ENCODE data around the gene FAM81A. TPM values are rescaled to one million over a fixed set of nuclear protein-coding genes. Genes with fewer than 3 reads are reported as not detected.

The FAM81A gene
- total and polyA plus RNA-seq, 9 donors, result 0.35 to 5.1 (median 0.85) TPM

DNA sequence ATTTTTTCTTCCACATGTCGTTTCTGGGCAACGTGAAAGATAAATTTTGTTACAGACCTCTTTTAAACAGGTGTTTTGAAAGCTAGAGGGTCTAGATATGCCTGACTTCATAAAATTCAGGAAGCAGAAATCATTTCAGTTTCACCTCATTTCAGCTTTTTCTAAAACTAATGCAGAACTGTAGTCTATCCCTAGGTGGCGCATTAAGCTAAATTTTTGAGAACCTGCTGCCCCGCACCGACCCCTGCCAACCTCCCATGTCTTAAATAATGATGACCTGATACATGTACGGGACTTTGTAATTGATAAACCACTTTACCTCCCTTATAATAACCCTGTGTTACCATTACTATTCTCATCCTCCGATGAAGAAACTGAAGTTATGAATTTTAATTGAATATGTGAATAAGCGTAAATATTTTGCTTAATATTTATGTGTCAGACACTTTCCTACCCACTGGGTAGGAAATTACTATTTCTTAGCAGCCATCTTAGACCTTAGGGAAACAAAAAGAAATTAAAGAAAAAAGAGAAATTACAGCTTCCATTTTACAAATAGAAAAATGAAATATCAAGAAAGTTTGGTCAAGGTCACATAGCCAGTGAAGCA lies 94.9 kb downstream of the FAM81A start:
- TF ChIP-seq CTCF (IDR thresholded peaks at IDR 0.05), result peak; percentile 40 to 62 (median 41)
- TF ChIP-seq EP300 (IDR thresholded peaks at IDR 0.05), result no peak
- Histone ChIP-seq H3K36me3 (no peaks in the 10 kb centered on the region), H3K4me1 (ENCODE audit: insufficient read depth) (no peaks in the 10 kb centered on the region), H3K4me3 (no peak overlapping the region), H3K27me3 (no peaks in the 10 kb centered on the region), H3K27ac (no peak overlapping the region), H3K9me3 (no peaks in the 10 kb centered on the region)
- intact Hi-C loops (cut with DNase I), result loop anchor here in 1 of 4 donors (10.0 kb wide), 1 partner anchor 102 kb away; no protein-coding TSS in a partner anchor
- peak in 3 of 5 donors; percentile 24 to 36 (median 31) for DNase-seq
- WGBS, 3 donors, result 12 to 17% (median 14%) methylated on average over 8 of the region's 8 CpGs

- Histone ChIP-seq H3K4me1 (ENCODE audit: insufficient read depth) (no peaks in the 10 kb centered on the region), H3K9me3 (no peaks in the 10 kb centered on the region), H3K27ac (no peak overlapping the region), H3K4me3 (no peak overlapping the region), H3K36me3 (no peaks in the 10 kb centered on the region), H3K27me3 (no peaks in the 10 kb centered on the region)
- WGBS, 3 donors, result 87 to 92% (median 91%) methylated on average over 6 of the region's 6 CpGs
- no peak for DNase-seq
- TF ChIP-seq EP300 (IDR thresholded peaks at IDR 0.05) (no peak), POLR2A (IDR thresholded peaks at IDR 0.05) (no peak), CTCF (IDR thresholded peaks at IDR 0.05) (no peak)
- intact Hi-C loops (cut with DNase I), result loop anchor here in 2 of 4 donors (5.0 to 10.0 kb wide), 2 partner anchors 98 to 101 kb away; no protein-coding TSS in a partner anchor
Measured at GRCh38 chr15:59536553-59536952, 98.6 kb downstream of the FAM81A start.

DNA sequence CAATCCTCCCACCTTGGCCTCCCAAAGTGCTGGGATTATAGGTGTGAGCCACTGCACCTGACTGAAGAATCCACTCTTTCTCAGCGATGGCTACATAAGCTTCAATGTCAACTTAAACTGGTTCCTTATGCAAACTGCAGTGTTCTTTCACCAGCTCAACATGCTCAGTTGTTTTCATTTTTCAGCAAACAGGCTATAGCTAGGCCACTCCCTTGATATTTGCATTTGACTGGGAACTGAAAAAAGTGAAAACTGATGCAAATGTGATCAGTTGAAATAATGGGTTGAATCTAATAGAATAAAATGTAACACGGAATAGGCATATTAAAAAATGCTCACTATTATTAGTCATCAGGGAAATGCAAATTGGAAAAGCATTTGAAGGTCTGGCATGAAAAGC lies 99.4 kb downstream of the FAM81A start:
- Histone ChIP-seq H3K27me3 (no peaks in the 10 kb centered on the region), H3K4me1 (ENCODE audit: insufficient read depth) (no peaks in the 10 kb centered on the region), H3K27ac (no peak overlapping the region), H3K9me3 (no peaks in the 10 kb centered on the region), H3K36me3 (no peaks in the 10 kb centered on the region), H3K4me3 (no peak overlapping the region)
- 60 to 69% (median 69%) methylated on average over 2 of the region's 2 CpGs for WGBS, 3 donors
- intact Hi-C loops (cut with DNase I), result loop anchor here in 2 of 4 donors (5.0 to 10.0 kb wide), 2 partner anchors 97 to 100 kb away; no protein-coding TSS in a partner anchor
- DNase-seq, result no peak
- TF ChIP-seq POLR2A (IDR thresholded peaks at IDR 0.05) (no peak), EP300 (IDR thresholded peaks at IDR 0.05) (no peak), CTCF (IDR thresholded peaks at IDR 0.05) (no peak)

DNA sequence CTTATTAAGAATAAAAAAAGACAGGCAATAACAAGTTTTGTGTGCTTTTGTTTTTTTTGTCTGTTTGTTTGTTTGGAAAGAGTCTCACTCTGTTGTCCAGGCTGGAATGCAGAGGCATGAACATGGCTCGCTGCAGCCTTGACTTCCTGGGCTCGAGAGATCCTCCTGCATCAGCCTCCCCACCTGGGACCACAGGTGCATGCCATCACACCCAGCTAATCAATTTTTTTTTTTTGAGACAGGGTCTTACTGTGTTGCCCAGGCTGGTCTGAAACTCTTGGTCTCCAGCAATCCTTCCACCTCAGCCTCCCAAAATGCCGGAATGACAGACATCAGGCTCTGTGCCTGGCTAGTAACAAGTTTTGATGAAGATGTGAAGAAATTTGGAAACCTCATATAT lies 100.5 kb downstream of the FAM81A start:
- Histone ChIP-seq H3K4me1 (ENCODE audit: insufficient read depth) (no peaks in the 10 kb centered on the region), H3K4me3 (no peak overlapping the region), H3K36me3 (no peaks in the 10 kb centered on the region), H3K9me3 (no peaks in the 10 kb centered on the region), H3K27ac (no peak overlapping the region), H3K27me3 (no peaks in the 10 kb centered on the region)
- WGBS, 3 donors, result 79 to 88% (median 81%) methylated on average over 3 of the region's 3 CpGs
- TF ChIP-seq EP300 (IDR thresholded peaks at IDR 0.05), result no peak
- TF ChIP-seq CTCF (IDR thresholded peaks at IDR 0.05), result no peak
- TF ChIP-seq POLR2A (IDR thresholded peaks at IDR 0.05), result no peak
- intact Hi-C loops (cut with DNase I), result loop anchor here in 2 of 4 donors (5.0 to 10.0 kb wide), 2 partner anchors 96 to 99 kb away; no protein-coding TSS in a partner anchor
- no peak for DNase-seq

Data from ovary (tissue), 9 donors.